HL-60/S4 treated with retinoic acid at 250 ng/mL for 4 days and 3 days (cell line): Measurements from ENCODE around the gene NQO1.
"Not testable (repeated sequence)": the region's sequence is repeated elsewhere in the genome, so short reads cannot be mapped to it uniquely, and the experiment has no call there.

Experiments
- in situ Hi-C: fragments of 300-500 bp; cut with MboI; formaldehyde crosslinking; loops from 2 replicates; pipeline ENCODE4 v1.7.0; 2022; ENCODE audit warnings: low sequenced_read_pairs

Gene NQO1

GRCh38 chr16:69726313-69727060 is at the start of gene NQO1:
NQO1 (minus strand) TSS chr16:69726560; CDS start chr16:69726439, 121 bp downstream.
- in situ Hi-C loops: no loop called here

GRCh38 chr16:69775563-69775962 is 49.2 kb upstream of the NQO1 start:
- in situ Hi-C loops: no loop called here

- in situ Hi-C loops: no loop called here
Measured at GRCh38 chr16:69773260-69773947, 47.0 kb upstream of the NQO1 start.

GRCh38 chr16:69771651-69771967 is 45.2 kb upstream of the NQO1 start:
- in situ Hi-C loops: no loop called here

- in situ Hi-C loops: no loop called here
Measured at GRCh38 chr16:69769404-69769803, 43.0 kb upstream of the NQO1 start.

GRCh38 chr16:69768666-69769065 is 42.3 kb upstream of the NQO1 start:
- in situ Hi-C loops: no loop called here

GRCh38 chr16:69767459-69768229 is 41.3 kb upstream of the NQO1 start:
- in situ Hi-C loops: no loop called here

GRCh38 chr16:69763599-69763942 is 37.2 kb upstream of the NQO1 start:
- in situ Hi-C loops: no loop called here

- in situ Hi-C loops: no loop called here
Measured at GRCh38 chr16:69762814-69763598, 36.6 kb upstream of the NQO1 start.

GRCh38 chr16:69761983-69762813 is 35.8 kb upstream of the NQO1 start, which contains the start of gene WWP2:
WWP2 (plus strand) TSS chr16:69762332; CDS start chr16:69787011, 24,679 bp downstream.
- in situ Hi-C loops: no loop called here

GRCh38 chr16:69757375-69757774 is 31.0 kb upstream of the NQO1 start:
- in situ Hi-C loops: not testable (repeated sequence)

- in situ Hi-C loops: no loop called here
Measured at GRCh38 chr16:69756705-69757104, 30.3 kb upstream of the NQO1 start.

- in situ Hi-C loops: no loop called here
Measured at GRCh38 chr16:69754469-69755310, 28.3 kb upstream of the NQO1 start, which contains the start of gene NOB1. NOB1 (minus strand) TSS chr16:69754926; CDS start chr16:69754910, 16 bp downstream.

- in situ Hi-C loops: no loop called here
Measured at GRCh38 chr16:69754143-69754468, 27.7 kb upstream of the NQO1 start.

- in situ Hi-C loops: no loop called here
Measured at GRCh38 chr16:69748694-69749345, 22.5 kb upstream of the NQO1 start.

- in situ Hi-C loops: no loop called here
Measured at GRCh38 chr16:69747115-69747514, 20.8 kb upstream of the NQO1 start.

- in situ Hi-C loops: no loop called here
Measured at GRCh38 chr16:69745959-69746358, 19.6 kb upstream of the NQO1 start.

GRCh38 chr16:69745232-69745612 is 18.9 kb upstream of the NQO1 start:
- in situ Hi-C loops: no loop called here
